ENCODE measurements around the gene NEUROD2.

Gene NEUROD2

DNA sequence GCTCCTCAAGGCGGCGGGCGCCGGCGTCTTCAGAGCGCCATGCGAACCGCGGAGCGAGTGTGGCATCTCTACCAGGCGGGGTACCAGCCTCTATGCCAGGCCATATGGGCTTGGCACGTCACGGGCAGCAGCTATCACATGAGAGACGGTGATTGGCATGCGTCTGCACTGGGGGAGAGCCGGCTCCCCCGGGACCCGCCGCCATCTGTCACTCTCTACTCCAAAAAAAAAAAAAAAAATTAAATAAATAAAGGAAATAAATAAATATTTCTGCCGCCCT, at the start of gene NEUROD2:
TSS of gene NEUROD2 (minus strand) at position 70 of the 280 bp plus-strand sequence. CDS start 1,321 bp downstream, outside the sequence.
- DNase-seq (ENCODE audit: low read depth) = no peak

DNA sequence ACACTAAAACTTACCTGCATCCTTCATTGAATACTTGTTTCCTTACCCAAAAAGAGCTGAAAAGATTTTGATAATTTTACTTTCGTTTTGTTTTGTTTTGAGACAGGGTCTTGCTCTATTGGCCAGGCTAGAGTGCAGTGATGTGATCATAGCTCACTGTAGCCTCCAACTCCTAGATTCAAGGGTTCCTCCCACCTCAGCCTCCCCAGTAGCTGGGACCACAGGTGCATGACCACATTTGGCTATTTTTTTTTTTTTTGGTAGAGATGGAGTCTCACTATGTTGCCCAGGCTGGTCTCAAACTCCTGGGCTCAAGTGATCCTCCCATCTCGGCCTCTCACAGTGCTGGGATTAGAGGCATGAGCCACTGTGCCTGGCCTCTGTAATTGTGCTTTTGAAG, 47.4 kb upstream of the NEUROD2 start:
- DNase-seq (ENCODE audit: low read depth) = no peak

DNA sequence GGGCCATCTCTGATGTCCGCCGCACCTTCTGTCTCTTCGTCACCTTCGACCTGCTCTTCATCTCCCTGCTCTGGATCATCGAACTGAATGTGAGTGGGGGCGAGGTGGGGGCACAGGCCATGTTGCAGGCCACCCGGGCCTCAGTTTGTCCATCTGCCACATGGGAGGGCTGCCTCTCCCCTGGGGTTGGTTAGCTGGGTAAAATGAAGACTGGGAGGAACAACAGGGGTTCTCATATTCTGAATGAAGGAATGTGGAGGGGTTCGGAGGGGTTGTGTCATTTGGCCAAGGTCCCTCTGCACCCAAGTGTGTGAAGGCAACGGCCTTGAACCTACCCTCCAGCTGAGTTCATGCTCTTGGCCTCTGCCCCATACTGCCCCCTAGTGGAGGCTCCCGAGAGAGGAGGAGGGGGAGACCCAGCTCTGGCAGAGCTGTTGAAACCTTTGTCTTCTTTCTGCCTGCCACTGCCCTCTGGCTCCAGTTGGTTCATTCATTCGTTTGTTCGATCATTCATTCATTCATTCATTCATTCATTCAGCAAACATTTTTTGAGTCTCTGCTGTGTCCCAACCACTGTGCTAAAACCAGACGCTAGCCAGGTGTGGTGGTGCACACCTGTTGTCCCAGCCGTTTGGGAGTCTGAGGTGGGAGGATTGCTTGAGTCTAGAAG, 46.1 kb upstream of the NEUROD2 start:
- peak; percentile 66 for DNase-seq (ENCODE audit: low read depth)

DNA sequence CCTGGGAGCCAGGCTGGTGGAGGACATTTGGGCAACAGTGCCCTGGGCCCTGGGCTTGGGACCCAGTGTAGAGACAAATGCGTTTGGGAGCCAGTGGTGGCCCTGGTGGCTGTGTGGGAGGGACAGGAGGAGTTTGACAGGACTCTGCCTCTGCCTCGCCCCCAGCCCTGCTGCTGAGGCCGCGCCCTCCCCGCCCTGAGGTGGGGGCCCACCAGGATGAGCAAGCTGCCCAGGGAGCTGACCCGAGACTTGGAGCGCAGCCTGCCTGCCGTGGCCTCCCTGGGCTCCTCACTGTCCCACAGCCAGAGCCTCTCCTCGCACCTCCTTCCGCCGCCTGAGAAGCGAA, 45.6 kb upstream of the NEUROD2 start:
- no peak for DNase-seq (ENCODE audit: low read depth)

DNA sequence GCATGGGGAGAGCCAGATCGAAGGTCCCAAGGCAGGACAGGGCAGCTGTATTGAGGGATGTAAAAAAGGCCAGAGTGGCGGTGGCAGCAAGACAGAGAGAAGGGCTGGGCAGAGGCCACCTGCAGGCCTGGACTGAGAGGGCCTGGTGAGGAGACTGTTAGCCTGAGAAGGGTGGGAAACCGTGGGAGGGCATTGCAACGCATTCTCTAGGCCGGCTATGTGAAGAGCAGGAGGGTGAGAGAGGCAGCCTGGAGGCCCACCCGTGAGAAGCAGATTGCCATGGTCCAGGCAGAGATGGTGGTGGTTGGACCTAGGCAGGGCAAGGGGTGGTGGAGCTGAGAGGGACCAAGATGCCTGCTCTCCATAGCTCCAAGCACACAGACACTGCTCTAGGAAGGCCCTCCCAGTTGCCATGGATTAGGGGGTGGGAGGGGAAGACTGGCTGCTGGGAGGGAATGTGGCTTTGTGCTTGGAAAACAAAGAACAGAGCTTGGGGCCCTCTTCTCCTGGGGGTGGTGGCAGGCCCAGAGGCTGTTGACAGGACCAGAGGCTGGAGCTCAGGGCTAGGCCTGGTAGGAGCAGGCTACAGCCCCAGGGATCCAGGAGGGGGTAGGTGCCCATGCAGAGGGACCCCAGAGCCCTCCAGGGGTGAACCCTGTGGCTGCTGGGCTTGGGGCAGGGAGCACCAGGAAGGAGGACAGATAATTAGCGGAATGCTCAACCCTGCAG, 45.0 kb upstream of the NEUROD2 start:
- no peak for DNase-seq (ENCODE audit: low read depth)

DNA sequence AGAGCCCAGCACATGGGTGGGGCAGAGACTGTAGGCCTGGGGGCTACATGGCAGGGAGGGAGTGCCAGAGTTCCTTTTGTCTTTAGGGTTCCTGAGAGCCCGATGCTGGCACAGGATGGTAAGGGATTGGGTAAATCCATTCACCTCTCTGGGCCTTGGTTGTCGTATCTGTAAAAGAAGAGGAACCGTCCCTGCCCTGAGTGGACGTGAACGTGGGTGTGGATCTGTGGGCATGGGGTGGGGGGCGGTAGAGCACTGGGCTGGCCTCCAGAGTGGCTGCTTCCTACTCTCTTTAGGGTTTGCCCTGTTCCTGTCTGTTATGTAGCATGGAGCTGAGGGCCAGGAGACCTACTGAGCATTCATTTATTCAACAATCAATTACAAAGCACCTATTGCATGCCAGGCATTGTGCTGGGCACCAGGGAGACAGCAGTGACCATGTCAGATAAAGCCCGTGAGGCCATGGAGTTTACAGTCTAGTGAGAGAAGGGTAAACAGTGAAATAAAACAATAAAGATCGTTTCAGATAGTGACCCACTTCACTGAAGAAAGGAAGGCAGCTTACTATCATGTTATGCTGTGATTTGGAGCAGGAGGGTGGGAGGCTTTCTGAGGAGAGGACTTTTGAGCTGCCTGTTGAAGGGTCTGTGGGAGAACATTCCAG, 44.3 kb upstream of the NEUROD2 start:
- no peak for DNase-seq (ENCODE audit: low read depth)

DNA sequence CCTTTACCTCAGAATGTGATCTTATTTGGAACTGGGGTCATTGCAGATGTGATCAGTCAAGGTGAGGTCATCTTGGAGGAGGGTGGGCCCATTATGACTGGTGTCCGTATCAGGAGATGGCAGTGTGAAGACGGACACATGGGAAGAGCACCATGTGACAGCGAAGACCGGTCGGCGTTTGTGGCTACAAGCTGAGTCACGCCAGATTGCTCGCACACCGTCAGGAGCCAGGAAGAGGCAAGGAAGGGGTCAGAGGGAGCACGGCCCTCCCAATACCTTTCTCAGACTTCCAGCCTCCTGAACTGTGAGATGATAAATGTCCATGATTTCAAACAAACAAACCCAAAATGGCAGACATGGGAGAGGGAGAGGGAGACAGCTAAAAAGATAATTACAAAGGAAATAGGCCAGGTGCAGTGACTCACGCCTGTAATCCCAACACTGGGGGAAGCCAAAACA, 42.4 kb upstream of the NEUROD2 start:
- DNase-seq (ENCODE audit: low read depth) = no peak

DNA sequence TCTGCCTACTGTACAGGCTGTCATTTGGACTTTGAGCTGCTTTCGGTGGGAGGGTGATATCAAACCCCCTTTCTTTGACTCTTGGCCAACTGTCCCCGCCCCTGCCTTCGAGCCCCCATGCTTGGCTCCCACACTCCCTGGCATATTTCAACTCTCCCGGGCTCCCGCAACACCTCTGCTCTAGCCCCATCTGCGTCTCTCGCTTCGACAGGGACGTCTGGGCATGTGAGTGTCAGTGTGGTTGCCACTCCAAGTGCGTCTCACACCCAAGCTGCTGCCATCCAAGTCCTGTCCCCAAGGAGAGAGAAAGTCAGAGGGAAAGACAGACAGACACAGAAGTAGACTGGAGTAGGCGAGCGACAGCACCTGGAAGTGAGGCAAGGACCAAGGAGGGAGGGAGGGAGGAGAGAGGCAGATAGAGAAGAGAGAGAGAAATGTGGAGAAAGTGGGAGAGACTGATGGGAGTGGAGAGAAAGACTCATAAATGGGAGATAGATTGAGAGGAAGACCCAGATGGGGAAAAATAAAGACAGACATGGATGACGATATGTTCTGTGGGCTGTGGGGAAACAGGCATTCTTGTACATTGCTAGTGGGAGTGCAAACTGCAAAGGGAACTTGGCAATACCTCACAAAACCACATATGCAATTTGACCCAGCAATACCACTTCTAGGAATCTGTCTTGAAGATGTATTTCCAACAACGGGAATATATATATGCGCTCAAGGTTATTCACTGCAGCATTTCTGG, 41.1 kb upstream of the NEUROD2 start:
- no peak for DNase-seq (ENCODE audit: low read depth)

DNA sequence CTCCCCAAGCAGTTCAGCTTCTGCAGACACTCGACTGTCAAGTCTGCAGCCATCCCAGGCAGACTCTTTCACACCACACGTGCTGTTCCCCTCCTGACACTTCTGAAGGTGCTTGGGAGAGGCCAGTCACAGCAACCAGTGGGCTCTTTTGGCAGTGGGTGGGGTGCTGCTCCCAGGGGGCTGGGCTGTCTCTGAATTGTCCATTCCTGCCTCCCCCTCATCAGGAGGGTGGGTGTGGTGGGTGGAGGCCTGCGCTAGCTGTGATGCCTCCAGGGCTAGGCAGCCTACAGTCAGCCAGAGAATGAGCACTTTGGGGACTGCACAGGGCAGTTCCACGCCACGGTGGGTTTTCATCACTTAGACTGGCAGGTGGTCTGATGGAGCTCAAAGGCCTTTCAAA, 39.5 kb upstream of the NEUROD2 start:
- no peak for DNase-seq (ENCODE audit: low read depth)

DNA sequence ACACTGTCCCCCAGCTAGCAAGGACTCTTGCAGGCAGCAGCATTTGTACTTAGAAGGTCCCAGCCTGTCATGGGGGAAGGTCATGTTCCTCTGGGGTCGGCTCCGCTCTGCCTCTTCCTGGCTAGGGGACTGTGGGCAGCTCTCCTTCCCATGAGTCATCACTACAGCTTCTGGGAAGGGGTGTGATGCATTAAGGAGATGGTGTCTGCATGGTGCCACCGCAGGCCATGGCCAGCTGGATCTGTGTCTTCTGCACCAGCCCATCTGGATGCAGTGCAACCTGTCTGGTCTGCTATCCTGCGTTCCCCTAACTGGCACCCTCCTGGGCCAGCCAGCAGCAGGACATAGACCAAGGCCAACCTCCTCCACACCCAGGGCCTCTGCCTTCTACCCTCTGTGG, 35.6 kb upstream of the NEUROD2 start:
- no peak for DNase-seq (ENCODE audit: low read depth)

DNA sequence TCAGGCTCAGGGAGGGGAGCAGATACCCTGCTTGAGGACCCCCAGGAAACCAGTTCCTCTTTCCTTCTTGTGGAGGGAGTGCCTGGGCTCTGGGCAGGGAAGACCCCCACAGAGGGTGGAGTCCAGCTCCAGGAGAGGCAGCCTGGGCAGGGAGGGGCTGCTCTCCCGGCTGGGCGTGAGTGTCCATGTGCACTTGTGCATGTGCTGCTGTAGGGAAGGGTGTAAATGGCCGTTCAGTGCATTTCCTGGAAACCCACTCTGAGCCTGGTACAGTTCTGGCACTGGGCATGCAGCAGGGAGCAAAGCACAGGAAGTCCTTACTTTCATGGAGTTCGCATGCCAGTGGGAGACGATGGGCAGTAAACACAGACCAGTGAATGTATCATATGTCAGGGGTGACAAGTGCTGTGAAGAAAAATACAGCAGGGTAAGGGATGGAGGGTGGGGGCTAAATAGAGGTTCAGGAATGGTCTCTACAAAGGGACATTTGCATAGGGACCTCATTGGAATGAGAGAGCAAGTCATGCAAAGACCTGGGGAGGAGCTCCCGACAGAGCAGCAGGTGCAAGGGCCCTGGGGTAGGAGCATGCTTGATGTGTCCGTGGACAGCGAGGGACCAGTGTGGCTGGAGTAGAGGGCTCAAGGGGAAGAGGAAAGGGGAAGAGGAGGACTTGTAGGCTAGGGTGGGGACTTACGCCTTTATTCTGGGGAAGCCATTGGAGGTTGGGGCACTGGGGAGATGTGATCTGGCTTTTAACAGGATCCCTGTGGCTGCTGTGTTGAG, 34.8 kb upstream of the NEUROD2 start:
- DNase-seq (ENCODE audit: low read depth) = no peak

DNA sequence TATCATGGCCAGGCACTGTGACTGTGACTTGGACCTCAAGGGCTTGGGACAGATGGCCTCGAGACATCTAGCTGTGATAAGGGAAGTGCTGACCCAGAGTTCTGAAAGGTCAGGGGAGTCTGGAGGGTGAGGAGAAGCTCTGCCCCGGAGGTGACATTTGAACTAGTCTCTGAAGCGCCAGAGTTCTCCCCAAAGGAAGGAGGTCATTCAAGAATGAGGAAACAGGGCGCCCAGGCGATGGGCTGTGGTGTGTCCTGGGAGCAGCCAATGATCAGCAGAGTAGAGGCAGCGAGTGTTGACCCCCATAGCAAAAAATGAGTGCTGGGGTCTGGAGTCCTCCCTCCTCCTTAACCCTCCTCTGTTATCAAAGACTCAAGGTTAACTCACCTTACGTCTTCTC, 34.2 kb upstream of the NEUROD2 start:
- DNase-seq (ENCODE audit: low read depth) = no peak

DNA sequence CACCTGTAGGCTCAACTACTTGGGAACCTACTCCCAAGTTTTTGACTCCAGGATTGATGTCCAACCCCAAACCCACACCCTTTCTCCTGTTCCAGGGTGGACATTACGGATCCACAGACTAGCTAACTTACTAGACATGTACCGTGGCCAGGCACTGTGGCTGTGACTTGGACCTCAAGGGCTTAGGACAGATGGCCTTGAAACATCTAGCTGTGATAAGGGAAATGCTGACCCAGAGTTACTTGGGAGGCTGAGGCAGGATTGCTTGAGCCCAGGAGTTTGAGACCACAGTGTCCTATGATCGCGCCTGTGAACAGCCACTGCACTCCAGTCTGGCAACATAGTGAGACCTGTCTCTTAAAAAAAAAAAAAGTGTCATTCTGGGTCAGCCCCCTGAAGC, 33.4 kb upstream of the NEUROD2 start:
- no peak for DNase-seq (ENCODE audit: low read depth)

DNA sequence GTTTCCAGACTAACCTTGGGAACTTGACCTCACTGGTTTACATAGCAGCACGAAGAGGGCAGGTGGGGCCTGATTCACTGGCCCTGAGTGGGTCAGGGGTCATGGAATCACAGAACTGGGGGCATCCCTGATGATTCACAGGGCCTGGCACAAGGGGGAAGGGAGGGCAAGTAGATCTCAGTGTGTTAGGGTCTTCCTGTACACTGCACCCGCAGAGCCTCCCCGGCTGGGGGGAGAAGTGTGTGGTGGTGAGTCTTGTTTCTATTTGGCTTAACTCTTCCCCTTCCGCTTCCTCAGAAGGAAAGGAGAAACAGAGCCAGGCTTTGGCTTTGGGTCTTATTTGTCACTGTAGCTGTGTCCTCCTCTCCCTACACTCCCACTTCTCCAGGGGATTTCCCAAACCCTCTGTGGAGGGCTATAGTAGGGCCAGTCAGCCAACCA, 32.9 kb upstream of the NEUROD2 start:
- no peak for DNase-seq (ENCODE audit: low read depth)

DNA sequence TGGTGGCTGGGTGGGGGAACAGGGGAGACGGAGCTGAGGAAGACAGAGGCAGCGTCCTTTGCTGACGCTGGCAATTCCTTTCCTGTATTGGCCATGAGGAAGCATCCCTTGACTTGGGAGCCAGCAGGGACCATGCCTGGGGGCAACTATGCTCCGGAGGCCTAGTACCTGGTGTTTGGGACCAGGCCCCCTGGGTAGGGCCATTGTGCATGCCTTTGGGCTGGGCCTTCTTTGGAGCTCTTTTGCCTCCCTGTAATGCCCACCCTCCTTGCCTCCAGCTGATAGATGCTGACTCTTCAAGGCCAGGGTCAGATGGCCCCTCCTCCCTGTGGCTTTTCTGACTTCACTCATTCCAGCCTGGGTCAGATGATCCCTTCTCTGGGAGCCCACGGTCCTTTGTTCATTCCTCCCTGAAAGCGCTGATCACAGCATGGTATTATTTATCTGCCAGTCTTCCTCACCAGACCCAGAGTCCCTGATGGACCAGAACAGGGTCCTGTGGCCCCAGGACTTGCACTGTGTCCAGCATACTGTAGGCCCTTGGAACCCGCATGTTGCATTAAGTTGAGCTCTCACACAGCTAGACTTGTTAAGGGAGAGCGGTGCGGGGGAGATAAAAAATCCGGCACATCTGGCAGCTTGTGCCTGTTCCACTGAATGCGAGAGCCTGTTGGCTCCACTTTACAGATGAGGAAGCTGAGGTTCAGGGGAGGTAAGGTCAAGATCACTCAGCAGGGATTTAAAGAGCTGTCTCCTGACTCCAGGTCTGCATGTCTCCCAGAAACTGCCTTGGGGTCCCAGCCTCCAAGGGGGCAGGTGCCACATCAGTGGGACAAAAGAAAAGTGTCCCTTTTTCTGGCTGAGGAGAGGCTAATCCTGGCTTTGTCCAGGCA, 32.1 kb upstream of the NEUROD2 start:
- DNase-seq (ENCODE audit: low read depth) = no peak

DNA sequence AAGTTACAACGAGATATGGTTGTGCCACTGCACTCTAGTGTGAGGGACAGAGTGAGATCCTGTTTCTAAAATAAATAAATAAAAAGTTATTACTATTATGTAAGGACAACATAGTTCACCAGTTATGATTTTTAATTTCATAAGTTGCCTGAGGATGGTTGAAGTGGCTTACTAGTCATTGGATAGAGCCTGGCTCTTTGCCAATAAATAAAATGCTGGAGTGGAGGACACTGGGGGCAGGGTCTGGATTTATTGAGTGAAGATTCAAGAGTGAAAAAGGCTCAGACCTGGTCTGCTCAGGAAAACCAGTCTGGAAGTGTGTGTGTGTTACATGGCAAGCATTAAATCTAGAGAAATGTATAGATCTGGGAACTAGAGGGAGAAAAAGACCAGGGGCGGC, 31.3 kb upstream of the NEUROD2 start:
- no peak for DNase-seq (ENCODE audit: low read depth)

DNA sequence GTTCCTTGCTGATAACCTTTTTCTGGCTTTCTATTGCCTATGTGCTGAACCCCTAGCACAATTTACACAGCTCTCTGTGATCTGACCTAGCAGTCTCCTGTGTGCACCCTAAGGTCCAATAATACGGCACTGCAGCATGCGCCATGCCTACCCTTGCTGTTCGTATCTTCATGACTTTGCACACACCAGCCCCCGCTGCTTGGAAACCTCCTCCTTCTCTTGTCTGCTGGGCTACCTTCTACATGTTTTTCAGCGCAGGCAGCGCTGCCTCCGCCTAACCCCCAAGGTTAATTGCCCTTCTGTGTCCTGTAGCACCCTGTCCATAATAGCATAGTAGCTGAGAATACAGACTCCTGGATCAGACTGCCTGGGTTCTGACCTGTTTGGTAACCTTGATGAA, 30.6 kb upstream of the NEUROD2 start:
- no peak for DNase-seq (ENCODE audit: low read depth)

DNA sequence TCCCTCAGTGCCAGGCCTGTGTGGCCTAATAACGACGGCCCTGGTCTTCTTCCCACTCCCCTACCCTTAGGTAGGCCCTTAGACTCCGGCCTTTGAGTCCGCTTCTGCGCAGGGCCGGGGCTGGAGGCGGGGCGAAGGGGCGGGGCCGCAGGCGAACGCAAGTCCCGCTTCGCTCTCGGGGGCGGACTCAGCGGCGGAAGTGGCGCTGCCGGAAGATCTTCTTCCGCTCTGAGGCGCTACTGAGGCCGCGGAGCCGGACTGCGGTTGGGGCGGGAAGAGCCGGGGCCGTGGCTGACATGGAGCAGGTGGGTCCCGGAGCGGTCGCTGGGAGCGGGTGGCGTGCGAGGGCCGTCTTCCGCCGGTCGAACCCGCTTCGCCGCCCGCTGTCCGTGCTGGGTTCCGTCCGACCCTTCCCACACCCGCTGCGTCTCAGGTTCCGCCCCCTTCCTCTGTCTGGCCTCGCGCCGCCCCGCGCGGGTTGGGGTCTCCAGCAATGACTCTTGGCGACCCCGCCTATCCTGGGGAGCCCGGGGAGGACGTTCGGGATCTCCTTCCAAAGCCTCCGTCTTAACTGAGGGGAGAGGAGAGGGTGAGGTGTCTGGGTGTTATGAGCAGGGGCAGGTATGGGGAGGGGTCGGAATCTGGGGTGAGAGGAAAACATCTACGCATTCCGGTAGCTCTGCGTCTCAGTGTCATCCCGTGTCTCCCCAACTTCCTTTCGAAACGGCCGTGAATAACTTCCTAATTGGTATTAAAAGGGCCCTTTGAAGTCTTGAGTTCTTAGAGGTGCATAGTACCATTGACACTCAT, 29.4 kb upstream of the NEUROD2 start, which contains the start of gene STARD3:
TSS of gene STARD3 (plus strand) at position 218 of the 810 bp plus-strand sequence. CDS start 16,388 bp downstream, outside the sequence.
- peak; percentile 86 for DNase-seq (ENCODE audit: low read depth)

DNA sequence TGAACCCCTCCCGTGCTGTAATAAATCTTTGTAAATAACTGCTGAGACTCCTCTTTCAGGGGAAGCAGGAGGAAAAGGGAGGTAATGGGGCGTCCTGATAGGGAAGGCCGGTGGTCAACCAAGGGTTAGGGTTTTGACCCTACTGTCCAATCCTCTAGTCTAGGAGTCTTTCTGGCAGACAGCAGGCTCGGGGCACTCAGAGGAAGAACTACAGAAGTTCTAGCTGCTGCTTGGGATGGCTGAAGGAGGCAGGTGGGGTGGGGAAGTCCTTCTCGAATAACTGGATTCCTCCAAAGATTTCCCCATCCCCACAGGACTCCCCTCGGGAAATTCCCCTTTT, 28.8 kb upstream of the NEUROD2 start:
- DNase-seq (ENCODE audit: low read depth) = no peak

DNA sequence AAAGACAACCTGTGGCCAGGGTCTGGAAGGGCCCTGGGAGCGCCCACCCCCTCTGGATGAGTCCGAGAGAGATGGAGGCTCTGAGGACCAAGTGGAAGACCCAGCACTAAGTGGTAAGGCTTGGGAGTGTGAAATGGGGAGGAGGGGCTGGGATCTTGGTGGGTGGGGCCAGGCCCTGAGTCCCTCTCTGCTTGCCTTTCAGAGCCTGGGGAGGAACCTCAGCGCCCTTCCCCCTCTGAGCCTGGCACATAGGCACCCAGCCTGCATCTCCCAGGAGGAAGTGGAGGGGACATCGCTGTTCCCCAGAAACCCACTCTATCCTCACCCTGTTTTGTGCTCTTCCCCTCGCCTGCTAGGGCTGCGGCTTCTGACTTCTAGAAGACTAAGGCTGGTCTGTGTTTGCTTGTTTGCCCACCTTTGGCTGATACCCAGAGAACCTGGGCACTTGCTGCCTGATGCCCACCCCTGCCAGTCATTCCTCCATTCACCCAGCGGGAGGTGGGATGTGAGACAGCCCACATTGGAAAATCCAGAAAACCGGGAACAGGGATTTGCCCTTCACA, 28.0 kb upstream of the NEUROD2 start:
- no peak for DNase-seq (ENCODE audit: low read depth)
